Astrocyte (in vitro differentiated cells and primary cell): Measurements from ENCODE around the gene MOB1B.

Source experiments
- EZH2 ChIP-seq: IDR thresholded peaks from 2 replicates; pipeline ENCODE4 v1.6.1; 2012; ENCODE audit warnings: mild to moderate bottlenecking, low read length, inconsistent platforms; ENCODE audit not compliant: insufficient read depth
- TF ChIP-seq, protein P1 (sequence below): IDR thresholded peaks from 2 replicates; pipeline ENCODE4 v1.5.1; 2011; ENCODE audit warnings: low read depth, mild to moderate bottlenecking, inconsistent platforms, low read length, moderate library complexity; ENCODE audit not compliant: insufficient read depth

DNA sequence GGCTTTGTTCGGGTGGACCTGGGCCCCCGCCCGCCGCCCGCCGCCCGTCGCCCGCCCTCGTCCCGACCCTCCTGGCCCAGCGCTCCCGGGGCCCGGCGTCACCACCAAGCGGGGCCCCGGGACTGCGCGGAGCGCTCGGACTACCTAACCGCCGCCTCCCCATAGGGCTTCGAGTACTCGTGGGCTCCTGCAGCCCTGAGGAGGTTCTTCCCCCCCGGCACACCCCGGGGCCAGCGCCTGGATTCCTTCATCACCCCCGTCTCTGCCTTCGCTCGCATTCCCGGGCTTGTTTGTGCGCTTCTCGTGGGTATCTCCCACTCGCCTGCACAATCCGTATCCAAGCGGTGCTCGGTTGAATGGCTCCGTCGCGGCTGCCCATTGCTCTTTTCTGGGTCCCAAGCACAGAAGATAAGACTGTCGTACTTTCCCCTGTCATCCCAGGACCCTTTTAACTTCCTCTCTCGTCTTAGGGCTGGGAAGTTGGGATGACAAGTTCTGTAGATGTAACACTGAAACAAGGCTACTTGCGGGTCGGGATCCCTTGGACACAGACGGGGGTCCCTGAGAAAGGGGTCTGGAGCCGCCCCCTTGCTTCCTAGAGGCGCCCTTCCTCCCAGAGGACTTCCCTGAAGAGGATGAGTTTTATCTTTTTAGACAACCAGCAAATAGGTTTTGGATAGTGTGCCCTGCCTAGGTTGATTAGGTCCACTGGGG is 565 bp downstream of the MOB1B start:
- no peak for TF ChIP-seq EZH2
- TF ChIP-seq, protein P1, sequence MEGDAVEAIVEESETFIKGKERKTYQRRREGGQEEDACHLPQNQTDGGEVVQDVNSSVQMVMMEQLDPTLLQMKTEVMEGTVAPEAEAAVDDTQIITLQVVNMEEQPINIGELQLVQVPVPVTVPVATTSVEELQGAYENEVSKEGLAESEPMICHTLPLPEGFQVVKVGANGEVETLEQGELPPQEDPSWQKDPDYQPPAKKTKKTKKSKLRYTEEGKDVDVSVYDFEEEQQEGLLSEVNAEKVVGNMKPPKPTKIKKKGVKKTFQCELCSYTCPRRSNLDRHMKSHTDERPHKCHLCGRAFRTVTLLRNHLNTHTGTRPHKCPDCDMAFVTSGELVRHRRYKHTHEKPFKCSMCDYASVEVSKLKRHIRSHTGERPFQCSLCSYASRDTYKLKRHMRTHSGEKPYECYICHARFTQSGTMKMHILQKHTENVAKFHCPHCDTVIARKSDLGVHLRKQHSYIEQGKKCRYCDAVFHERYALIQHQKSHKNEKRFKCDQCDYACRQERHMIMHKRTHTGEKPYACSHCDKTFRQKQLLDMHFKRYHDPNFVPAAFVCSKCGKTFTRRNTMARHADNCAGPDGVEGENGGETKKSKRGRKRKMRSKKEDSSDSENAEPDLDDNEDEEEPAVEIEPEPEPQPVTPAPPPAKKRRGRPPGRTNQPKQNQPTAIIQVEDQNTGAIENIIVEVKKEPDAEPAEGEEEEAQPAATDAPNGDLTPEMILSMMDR, result no peak
